ENCODE data around the gene VPS41. TPM values are rescaled to one million over a fixed set of nuclear protein-coding genes. Genes with fewer than 3 reads are reported as not detected.

The VPS41 gene
- total RNA-seq, 2 donors from 2014 or later: 15.6 to 18.1 TPM

- TF ChIP-seq CTCF (IDR thresholded peaks at IDR 0.05): no peak
- DNase-seq (ENCODE audit: low spot score): no peak
- Histone ChIP-seq H3K27ac (peak overlapping the region; percentile 67 to 82), H3K27me3 (no peaks in the 10 kb centered on the region), H3K9me3 (no peaks in the 10 kb centered on the region), H3K4me1 (no peaks in the 10 kb centered on the region), H3K4me3 (no peak overlapping the region), H3K36me3 (peaks cover 3% of the 10 kb centered on the region)
Measured at GRCh38 chr7:38753347-38753746, 155.6 kb downstream of the VPS41 start.

- Histone ChIP-seq H3K36me3 (no peaks in the 10 kb centered on the region), H3K27ac (no peak overlapping the region), H3K9me3 (no peaks in the 10 kb centered on the region), H3K4me1 (no peaks in the 10 kb centered on the region), H3K4me3 (no peak overlapping the region), H3K27me3 (no peaks in the 10 kb centered on the region)
- no peak for TF ChIP-seq CTCF (IDR thresholded peaks at IDR 0.05)
- DNase-seq (ENCODE audit: low spot score): no peak
Measured at GRCh38 chr7:38751416-38751815, 157.6 kb downstream of the VPS41 start.

DNA sequence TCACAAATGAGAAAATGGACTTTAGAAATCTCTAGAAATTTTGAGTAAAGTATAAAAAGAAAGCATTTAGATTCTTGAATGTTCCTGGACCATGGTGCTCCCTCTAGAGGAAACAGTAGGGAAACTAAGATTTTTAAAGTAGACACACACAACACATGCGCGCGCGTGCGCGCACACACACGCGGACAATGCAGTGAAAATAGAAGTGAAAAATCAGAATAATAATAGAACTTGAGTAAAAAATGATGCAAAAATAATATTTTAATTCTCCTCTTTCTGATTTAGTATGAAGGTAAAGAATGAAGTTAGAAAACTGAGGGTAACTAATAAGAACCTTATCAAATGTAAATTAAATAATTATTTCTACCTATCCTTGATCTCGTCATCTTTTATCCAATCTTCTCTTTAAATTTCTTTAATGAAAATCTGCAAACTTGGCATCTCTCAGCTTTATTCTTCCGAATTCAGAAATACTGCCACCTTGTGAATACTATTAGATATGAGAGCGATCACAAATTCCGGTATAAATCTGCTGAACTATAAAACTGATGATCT lies 160.9 kb downstream of the VPS41 start:
- Histone ChIP-seq H3K4me1 (no peaks in the 10 kb centered on the region), H3K4me3 (no peak overlapping the region), H3K27me3 (no peaks in the 10 kb centered on the region), H3K9me3 (no peaks in the 10 kb centered on the region), H3K27ac (no peak overlapping the region), H3K36me3 (peaks cover 10% of the 10 kb centered on the region)
- DNase-seq (ENCODE audit: low spot score): no peak
- peak; percentile 43 to 58 for TF ChIP-seq CTCF (IDR thresholded peaks at IDR 0.05)

- no peaks in the 10 kb centered on the region for H3K4me1 ChIP-seq
- H3K27ac ChIP-seq: no peak overlapping the region
- no peaks in the 10 kb centered on the region for H3K9me3 ChIP-seq
- peaks cover 15% of the 10 kb centered on the region for H3K36me3 ChIP-seq
- no peak overlapping the region for H3K4me3 ChIP-seq
- DNase-seq (ENCODE audit: low spot score): no peak
- H3K27me3 ChIP-seq: no peaks in the 10 kb centered on the region
- TF ChIP-seq CTCF (IDR thresholded peaks at IDR 0.05): no peak
Measured at GRCh38 chr7:38746438-38746837, 162.6 kb downstream of the VPS41 start.

DNA sequence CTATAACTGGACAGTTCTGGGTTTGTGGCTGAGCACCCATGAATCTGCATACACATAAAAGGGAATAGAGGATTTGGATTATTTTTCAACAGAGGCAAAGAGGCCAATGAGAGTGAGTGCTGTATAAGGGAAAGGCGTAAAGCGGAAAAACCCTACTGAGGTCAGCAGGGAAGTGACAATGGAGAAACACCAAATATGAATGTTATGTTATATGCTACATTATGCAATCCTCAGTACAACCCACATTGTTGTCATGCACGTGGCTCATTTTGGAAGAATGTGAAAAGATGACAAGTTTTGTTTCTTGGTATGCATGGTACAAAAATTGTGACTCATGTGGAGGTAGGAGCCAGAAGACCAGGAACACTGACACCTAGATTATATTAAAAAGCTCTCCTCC lies 164.2 kb downstream of the VPS41 start:
- Histone ChIP-seq H3K4me1 (no peaks in the 10 kb centered on the region), H3K4me3 (no peak overlapping the region), H3K27me3 (no peaks in the 10 kb centered on the region), H3K27ac (no peak overlapping the region), H3K36me3 (peaks cover 15% of the 10 kb centered on the region), H3K9me3 (no peaks in the 10 kb centered on the region)
- no peak for DNase-seq (ENCODE audit: low spot score)
- no peak for TF ChIP-seq CTCF (IDR thresholded peaks at IDR 0.05)

DNA sequence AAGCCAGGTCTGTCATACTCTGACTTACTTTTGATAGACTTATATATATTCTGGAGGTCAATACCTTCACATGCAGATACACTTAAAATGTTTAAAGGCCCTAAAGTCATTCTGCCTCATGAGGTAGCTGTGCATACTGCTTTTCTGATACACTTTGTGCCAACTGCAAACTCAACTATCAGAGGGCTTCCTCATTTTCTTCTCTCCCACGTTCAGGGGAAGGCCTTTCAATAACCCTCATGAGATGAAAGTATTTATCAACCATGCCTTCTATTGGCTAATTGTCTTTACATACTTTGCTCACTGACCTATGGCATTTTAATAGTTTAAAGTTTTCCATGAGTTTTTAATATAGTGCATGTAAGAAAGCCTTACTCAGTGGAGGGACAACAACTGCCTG lies 165.1 kb downstream of the VPS41 start:
- Histone ChIP-seq H3K9me3 (no peaks in the 10 kb centered on the region), H3K27ac (no peak overlapping the region), H3K4me3 (no peak overlapping the region), H3K4me1 (no peaks in the 10 kb centered on the region), H3K27me3 (no peaks in the 10 kb centered on the region), H3K36me3 (peaks cover 15% of the 10 kb centered on the region)
- TF ChIP-seq CTCF (IDR thresholded peaks at IDR 0.05): no peak
- DNase-seq (ENCODE audit: low spot score): no peak

All from right atrium auricular region (tissue), 2 donors.